HG02588 (cell line): ENCODE data around the gene CHST8.

Experiments used
- ATAC-seq: cut with Tn5 transposase; IDR thresholded peaks from one replicate; pipeline ENCODE4 v1.9.1; 2021; ENCODE audit warnings: mild to moderate bottlenecking, moderate library complexity; ENCODE audit not compliant: unreplicated experiment

Gene CHST8

GRCh38 chr19:33780746-33781145 lies 159.0 kb downstream of the CHST8 start:
- ATAC-seq = no peak

- ATAC-seq = no peak
Observed at GRCh38 chr19:33781415-33781935, 159.7 kb downstream of the CHST8 start.

- no peak for ATAC-seq
Observed at GRCh38 chr19:33781996-33782395, 160.2 kb downstream of the CHST8 start.

GRCh38 chr19:33784432-33784831 lies 162.7 kb downstream of the CHST8 start:
- ATAC-seq = no peak

- no peak for ATAC-seq
Observed at GRCh38 chr19:33785795-33786194, 164.0 kb downstream of the CHST8 start.

GRCh38 chr19:33788676-33789075 lies 166.9 kb downstream of the CHST8 start:
- ATAC-seq = no peak

GRCh38 chr19:33789344-33789743 lies 167.6 kb downstream of the CHST8 start:
- ATAC-seq = no peak

GRCh38 chr19:33794683-33795369 lies 173.1 kb downstream of the CHST8 start:
- ATAC-seq = no peak

- no peak for ATAC-seq
Observed at GRCh38 chr19:33795370-33796163, 173.8 kb downstream of the CHST8 start.

- no peak for ATAC-seq
Observed at GRCh38 chr19:33796164-33796875, 174.6 kb downstream of the CHST8 start, which contains the start of gene KCTD15. TSS of gene KCTD15 (plus strand) at chr19:33796870. CDS start at chr19:33800455, 3,585 bp downstream.

GRCh38 chr19:33797802-33798671 lies 176.3 kb downstream of the CHST8 start:
- ATAC-seq = no peak

- ATAC-seq = no peak
Observed at GRCh38 chr19:33798681-33799111, 176.9 kb downstream of the CHST8 start.

GRCh38 chr19:33799476-33799875 lies 177.7 kb downstream of the CHST8 start:
- no peak for ATAC-seq

- no peak for ATAC-seq
Observed at GRCh38 chr19:33800012-33800680, 178.4 kb downstream of the CHST8 start.

GRCh38 chr19:33801411-33801810 lies 179.7 kb downstream of the CHST8 start:
- no peak for ATAC-seq

- ATAC-seq = no peak
Observed at GRCh38 chr19:33802001-33802400, 180.2 kb downstream of the CHST8 start.

- ATAC-seq = no peak
Observed at GRCh38 chr19:33802801-33803200, 181.0 kb downstream of the CHST8 start.

GRCh38 chr19:33803383-33803782 lies 181.6 kb downstream of the CHST8 start:
- no peak for ATAC-seq

GRCh38 chr19:33804021-33804799 lies 182.5 kb downstream of the CHST8 start:
- no peak for ATAC-seq
